Measurements from ENCODE around the gene TSLP. TPM values are rescaled to one million over a fixed set of nuclear protein-coding genes. Genes with fewer than 3 reads are reported as not detected.

TSLP gene
- total and polyA plus RNA-seq, 2 of the 4 experiments (the other 2 are of a cell fraction) = 0.54 to 1.6 TPM

- H4K20me1 ChIP-seq (ENCODE audit: insufficient read depth, low read length) = no peaks in the 10 kb centered on the region
- no peak overlapping the region for H3K14ac ChIP-seq (replicated peaks; ENCODE audit: low read depth, low read length)
Measured at GRCh38 chr5:111107371-111107770, 35.9 kb downstream of the TSLP start.

More at GRCh38 chr5:111107371-111107770, 35.9 kb downstream of the TSLP start:
- peak; percentile 35 for DNase-seq
- Histone ChIP-seq H2AK9ac (replicated peaks; ENCODE audit: low read depth, low read length, poor library complexity) (no peak overlapping the region), H3K9me3 (ENCODE audit: control insufficient read depth, insufficient read depth, low read length) (no peaks in the 10 kb centered on the region), H3K56ac (ENCODE audit: extremely low read depth, insufficient read depth, low read length) (no peak overlapping the region), H2BK120ac (ENCODE audit: low read depth, low read length) (no peak overlapping the region), H4K8ac (ENCODE audit: low read depth in 2 of 2, low read length in 2 of 2) (no peak overlapping the region; a peak in 1 of 4 replicates), H2BK15ac (ENCODE audit: low read depth, low read length) (no peak overlapping the region), H3K18ac (ENCODE audit: low read depth, low read length) (no peak overlapping the region), H3K9ac (ENCODE audit: low read depth, low read length) (no peak overlapping the region), H2BK5ac (ENCODE audit: low read depth, low read length, poor library complexity, severe bottlenecking) (no peak overlapping the region), H3K4me1 (ENCODE audit: control insufficient read depth, insufficient read depth, low read length) (no peaks in the 10 kb centered on the region), H3K4me3 (ENCODE audit: insufficient read depth, low read depth, low read length) (no peak overlapping the region), H3K9me1 (ENCODE audit: insufficient read depth, low read length) (no peaks in the 10 kb centered on the region), H4K91ac (ENCODE audit: insufficient read depth, low read depth, low read length) (no peak overlapping the region), H4K5ac (ENCODE audit: low read depth, low read length) (no peak overlapping the region), H3K27me3 (ENCODE audit: control insufficient read depth, insufficient read depth, low read length) (no peaks in the 10 kb centered on the region), H3K79me1 (ENCODE audit: low read depth in 1 of 2, low read length in 2 of 2) (peaks cover 2 to 3% of the 10 kb centered on the region in 2 experiments; a peak in 2 of 4 replicates), H2AK5ac (ENCODE audit: low read depth, low read length) (no peak overlapping the region), H3K4me2 (ENCODE audit: low read depth, low read length) (no peak overlapping the region), H3K23ac (ENCODE audit: low read depth, low read length) (no peak overlapping the region), H3K27ac (ENCODE audit: insufficient read depth, low read length) (no peak overlapping the region), H3K36me3 (ENCODE audit: control insufficient read depth, insufficient read depth, low read length) (peaks cover 20% of the 10 kb centered on the region), H2BK20ac (ENCODE audit: low read depth, low read length) (no peak overlapping the region), H2AFZ (replicated peaks; ENCODE audit: low read length, poor library complexity) (no peak overlapping the region), H3K4ac (ENCODE audit: low read depth, low read length) (no peak overlapping the region)
- no CpG with 5 or more reads among the region's 2 CpGs for WGBS, 2 experiments (ENCODE audit: extremely low coverage in 2 of 2, insufficient read length in 1 of 2)
- TF ChIP-seq CEBPB (IDR thresholded peaks at IDR 0.05; ENCODE audit: low read depth, low read length) (peak; percentile 24; the same call in 1 of the 2 replicates), MAZ (IDR thresholded peaks at IDR 0.05; ENCODE audit: borderline replicate concordance, low read depth, low read length) (no peak)
- in situ Hi-C loops (cut with MboI; ENCODE audit: low sequenced_read_pairs) = no loop called here
- intact Hi-C loops (cut with micrococcal nuclease) = no loop called here
- no peak; the same call in 1 of the 2 replicates for ATAC-seq (ENCODE audit: low read depth)
- dilution Hi-C loops (cut with HindIII; ENCODE audit: low sequenced_read_pairs, unreplicated experiment) = no loop called here
- no TSS peak for BruUV-seq (replicated peaks)
- POLR2A ChIA-PET (ENCODE audit: unreplicated experiment) = interaction anchor here (0.6 to 0.7 kb wide), 2 partner anchors 190 to 1697 kb away, joined by 3 to 5 read pairs; no protein-coding TSS in a partner anchor
- CTCF ChIA-PET = interaction anchor here (0.7 kb wide), 1 partner anchor 8 kb away, joined by 3 read pairs; no protein-coding TSS in a partner anchor
